Esophagus muscularis mucosa (tissue), 4 donors: ENCODE measurements around the gene ZNF26. TPM values are rescaled to one million over a fixed set of nuclear protein-coding genes. Genes with fewer than 3 reads are reported as not detected.
"Not testable (repeated sequence)": the region's sequence is repeated elsewhere in the genome, so short reads cannot be mapped to it uniquely, and the experiment has no call there.

Experiments used
- DNase-seq: peaks from one replicate; pipeline ENCODE4 v3.0.0-alpha.2; 2017; ENCODE audit errors: extremely low spot score
- H3K27ac ChIP-seq, 4 donors: fragments of 200-600 bp; sonication (generic); replicated peaks in 1 of 4; 1 replicate in 3 of 4; 2 replicates in 1 of 4; pipeline ENCODE4 v1.5.1; 2016 to 2019; ENCODE audit warnings: mild to moderate bottlenecking in 1 of 4
- H3K27me3 ChIP-seq, 4 donors: fragments of 200-600 bp; sonication (generic); one replicate each; pipeline versions ENCODE4 v1.5.1 to v1.6.0; 2016 to 2019
- H3K36me3 ChIP-seq, 4 donors: fragments of 200-600 bp; sonication (generic); one replicate each; pipeline ENCODE4 v1.5.1; 2016 to 2019
- H3K4me1 ChIP-seq, 4 donors: fragments of 200-600 bp; sonication (generic); one replicate each; pipeline ENCODE4 v1.5.1; 2016 to 2019
- H3K4me3 ChIP-seq, 4 donors: fragments of 200-600 bp; sonication (generic); 1 replicate in 2 of 4; 2 replicates in 2 of 4; pipeline ENCODE4 v1.5.1; 2016 to 2019; ENCODE audit warnings: mild to moderate bottlenecking in 4 of 4, moderate library complexity in 1 of 4
- H3K9me3 ChIP-seq, 4 donors: fragments of 200-600 bp; sonication (generic); 1 replicate in 3 of 4; 2 replicates in 1 of 4; pipeline ENCODE4 v1.5.1; 2016 to 2019
- EP300 ChIP-seq: sonication (generic); formaldehyde crosslinking; IDR thresholded peaks from one replicate; pipeline ENCODE4 v1.6.1; 2017; ENCODE audit warnings: antibody characterized with exemption
- POLR2A ChIP-seq: fragments of 450-650 bp; IDR thresholded peaks from one replicate; pipeline ENCODE4 v1.6.1; 2017; ENCODE audit warnings: antibody characterized with exemption, moderate library complexity, mild to moderate bottlenecking, low read depth
- POLR2AphosphoS5 ChIP-seq, 2 donors: sonication (generic); formaldehyde crosslinking; IDR thresholded peaks; one replicate each; pipeline ENCODE4 v1.6.1; 2017; ENCODE audit warnings: antibody characterized with exemption in 2 of 2
- WGBS: methylation state at CpG from one replicate; pipeline ENCODE4 v1.1.5; 2018; 5-methylcytosine and 5-hydroxymethylcytosine counted together
- intact Hi-C: fragments of 100-400 bp; cut with DNase I; formaldehyde crosslinking; loops from one replicate; pipeline ENCODE4 v1.15.1; 2023
- total RNA-seq, 4 donors: library from RNA; depleted of rRNA; stranded (reverse); fragments of >200 nt; gene quantifications; one replicate each; pipeline versions ENCODE4 v1.1.0 to v1.2.1, GENCODE V29; 2016
- TF ChIP-seq, protein P1 (sequence below), 3 experiments: fragments of 200-600 bp in 2 of 3; fragments of 450-650 bp in 1 of 3; sonication (generic) in 2 of 3; IDR thresholded peaks; one replicate each; pipeline ENCODE4 v1.5.1; 2017 to 2019; ENCODE audit warnings: antibody characterized with exemption in 3 of 3, mild to moderate bottlenecking in 2 of 3, moderate library complexity in 1 of 3

The ZNF26 gene, protein sequence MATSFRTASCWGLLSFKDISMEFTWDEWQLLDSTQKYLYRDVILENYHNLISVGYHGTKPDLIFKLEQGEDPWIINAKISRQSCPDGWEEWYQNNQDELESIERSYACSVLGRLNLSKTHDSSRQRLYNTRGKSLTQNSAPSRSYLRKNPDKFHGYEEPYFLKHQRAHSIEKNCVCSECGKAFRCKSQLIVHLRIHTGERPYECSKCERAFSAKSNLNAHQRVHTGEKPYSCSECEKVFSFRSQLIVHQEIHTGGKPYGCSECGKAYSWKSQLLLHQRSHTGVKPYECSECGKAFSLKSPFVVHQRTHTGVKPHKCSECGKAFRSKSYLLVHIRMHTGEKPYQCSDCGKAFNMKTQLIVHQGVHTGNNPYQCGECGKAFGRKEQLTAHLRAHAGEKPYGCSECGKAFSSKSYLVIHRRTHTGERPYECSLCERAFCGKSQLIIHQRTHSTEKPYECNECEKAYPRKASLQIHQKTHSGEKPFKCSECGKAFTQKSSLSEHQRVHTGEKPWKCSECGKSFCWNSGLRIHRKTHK
- 10 to 100 TPM in 2 of 4 donors, 1 to 10 TPM in 2; 9.6 to 15.8 (median 10.9) TPM for total RNA-seq

DNA sequence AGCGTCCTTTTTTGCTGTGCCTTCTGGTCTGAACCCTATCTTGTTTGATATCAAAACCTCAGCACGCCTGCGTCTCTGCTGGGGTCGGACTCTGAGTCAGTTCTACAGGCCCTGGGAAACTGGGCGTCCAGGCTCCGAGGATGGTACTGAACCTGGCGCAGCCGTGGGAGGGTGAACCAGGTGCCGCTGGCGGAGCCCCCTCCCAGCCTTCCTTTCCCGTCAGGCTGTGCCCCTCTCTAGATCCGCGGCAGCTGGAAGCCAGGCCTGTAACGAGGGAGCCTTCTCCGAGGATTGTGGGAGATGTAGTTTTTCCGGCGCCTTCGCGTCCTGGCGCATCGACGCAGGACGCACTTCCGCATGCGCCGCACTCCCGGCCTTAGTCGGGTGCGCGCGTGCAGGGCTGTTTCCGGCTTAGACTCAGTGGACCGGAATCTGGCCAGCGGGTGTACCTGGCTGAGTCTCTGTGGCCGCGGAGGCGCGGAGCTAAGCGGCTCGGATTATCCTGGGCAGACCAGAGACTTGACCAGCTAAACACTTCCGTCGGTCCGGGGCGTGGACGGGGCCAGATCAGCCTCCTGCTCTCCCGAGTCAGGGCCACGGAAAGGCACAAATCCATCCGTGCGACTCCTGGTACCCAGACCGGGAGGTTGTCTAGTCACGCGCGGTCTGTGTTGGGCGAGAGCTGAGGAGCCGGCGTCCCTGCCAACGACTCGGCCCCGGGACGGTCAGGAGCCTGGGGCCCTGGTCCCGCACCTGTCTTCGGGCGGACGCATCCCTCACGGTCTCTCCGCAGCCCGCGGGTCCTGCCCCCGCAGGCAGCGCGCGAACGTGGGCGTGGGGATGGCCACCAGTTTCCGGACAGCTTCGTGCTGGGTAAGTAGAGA is at the start of gene ZNF26:
ZNF26 (plus strand) TSS at position 367 of the 884 bp plus-strand sequence; CDS start at position 841, 474 bp downstream.
- no peaks in the 10 kb centered on the region for H3K27me3 ChIP-seq
- H3K36me3 ChIP-seq: peaks cover 0 to 23% (median 7%) of the 10 kb centered on the region in 4 donors
- intact Hi-C loops: loop anchor here (2.0 kb wide), 2 partner anchors 51 to 93 kb away; partner anchors contain the start of gene ZNF84
- TF ChIP-seq POLR2A (no peak), EP300 (no peak), POLR2AphosphoS5 (IDR thresholded peaks at IDR 0.05) (peak; percentile 90 to 95)
- TF ChIP-seq, protein P1, sequence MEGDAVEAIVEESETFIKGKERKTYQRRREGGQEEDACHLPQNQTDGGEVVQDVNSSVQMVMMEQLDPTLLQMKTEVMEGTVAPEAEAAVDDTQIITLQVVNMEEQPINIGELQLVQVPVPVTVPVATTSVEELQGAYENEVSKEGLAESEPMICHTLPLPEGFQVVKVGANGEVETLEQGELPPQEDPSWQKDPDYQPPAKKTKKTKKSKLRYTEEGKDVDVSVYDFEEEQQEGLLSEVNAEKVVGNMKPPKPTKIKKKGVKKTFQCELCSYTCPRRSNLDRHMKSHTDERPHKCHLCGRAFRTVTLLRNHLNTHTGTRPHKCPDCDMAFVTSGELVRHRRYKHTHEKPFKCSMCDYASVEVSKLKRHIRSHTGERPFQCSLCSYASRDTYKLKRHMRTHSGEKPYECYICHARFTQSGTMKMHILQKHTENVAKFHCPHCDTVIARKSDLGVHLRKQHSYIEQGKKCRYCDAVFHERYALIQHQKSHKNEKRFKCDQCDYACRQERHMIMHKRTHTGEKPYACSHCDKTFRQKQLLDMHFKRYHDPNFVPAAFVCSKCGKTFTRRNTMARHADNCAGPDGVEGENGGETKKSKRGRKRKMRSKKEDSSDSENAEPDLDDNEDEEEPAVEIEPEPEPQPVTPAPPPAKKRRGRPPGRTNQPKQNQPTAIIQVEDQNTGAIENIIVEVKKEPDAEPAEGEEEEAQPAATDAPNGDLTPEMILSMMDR (IDR thresholded peaks at IDR 0.05): no peak
- peak within 1 kb of the TSS; percentile 79 to 92 (median 86) for H3K27ac ChIP-seq
- peak; percentile 96 for DNase-seq
- peak within 1 kb of the TSS; percentile 73 to 96 (median 81) for H3K4me3 ChIP-seq
- H3K9me3 ChIP-seq: peaks cover 0 to 26% (median 20%) of the 10 kb centered on the region in 4 donors
- H3K4me1 ChIP-seq: peaks cover 9 to 23% (median 19%) of the 10 kb centered on the region in 4 donors
- WGBS: under 1% methylated on average over 56 of the region's 76 CpGs

GRCh38 chr12:132936921-132937320 is 49.2 kb upstream of the ZNF26 start:
- H3K4me3 ChIP-seq, intact Hi-C loops, H3K27me3 ChIP-seq, H3K4me1 ChIP-seq, DNase-seq, H3K27ac ChIP-seq: not testable (repeated sequence)
- H3K9me3 ChIP-seq: peaks cover 0 to 64% (median 33%) of the 10 kb centered on the region in 4 donors
- peaks cover 6 to 47% (median 27%) of the 10 kb centered on the region in 4 donors for H3K36me3 ChIP-seq
- WGBS: 98% methylated on average over 8 of the region's 8 CpGs

GRCh38 chr12:132937476-132937875 is 48.7 kb upstream of the ZNF26 start:
- H3K4me3 ChIP-seq: no peak overlapping the region
- no peaks in the 10 kb centered on the region for H3K27me3 ChIP-seq
- H3K9me3 ChIP-seq: peaks cover 0 to 69% (median 34%) of the 10 kb centered on the region in 4 donors
- TF ChIP-seq EP300: no peak
- no peak for TF ChIP-seq POLR2AphosphoS5 (IDR thresholded peaks at IDR 0.05)
- TF ChIP-seq, protein P1 (IDR thresholded peaks at IDR 0.05): no peak
- TF ChIP-seq POLR2A: no peak
- DNase-seq: no peak
- intact Hi-C loops: no loop called here
- 100% methylated on average over 2 of the region's 2 CpGs for WGBS
- no peaks in the 10 kb centered on the region for H3K4me1 ChIP-seq
- H3K36me3 ChIP-seq: peaks cover 10 to 47% (median 30%) of the 10 kb centered on the region in 4 donors
- no peak overlapping the region for H3K27ac ChIP-seq

GRCh38 chr12:132938807-132939206 is 47.4 kb upstream of the ZNF26 start:
- H3K9me3 ChIP-seq: peaks cover 0 to 73% (median 35%) of the 10 kb centered on the region in 4 donors
- DNase-seq, H3K4me3 ChIP-seq, H3K27ac ChIP-seq, H3K27me3 ChIP-seq, H3K4me1 ChIP-seq, intact Hi-C loops: not testable (repeated sequence)
- H3K36me3 ChIP-seq: peaks cover 23 to 49% (median 38%) of the 10 kb centered on the region in 4 donors
- 87% methylated on average over 9 of the region's 25 CpGs for WGBS

DNA sequence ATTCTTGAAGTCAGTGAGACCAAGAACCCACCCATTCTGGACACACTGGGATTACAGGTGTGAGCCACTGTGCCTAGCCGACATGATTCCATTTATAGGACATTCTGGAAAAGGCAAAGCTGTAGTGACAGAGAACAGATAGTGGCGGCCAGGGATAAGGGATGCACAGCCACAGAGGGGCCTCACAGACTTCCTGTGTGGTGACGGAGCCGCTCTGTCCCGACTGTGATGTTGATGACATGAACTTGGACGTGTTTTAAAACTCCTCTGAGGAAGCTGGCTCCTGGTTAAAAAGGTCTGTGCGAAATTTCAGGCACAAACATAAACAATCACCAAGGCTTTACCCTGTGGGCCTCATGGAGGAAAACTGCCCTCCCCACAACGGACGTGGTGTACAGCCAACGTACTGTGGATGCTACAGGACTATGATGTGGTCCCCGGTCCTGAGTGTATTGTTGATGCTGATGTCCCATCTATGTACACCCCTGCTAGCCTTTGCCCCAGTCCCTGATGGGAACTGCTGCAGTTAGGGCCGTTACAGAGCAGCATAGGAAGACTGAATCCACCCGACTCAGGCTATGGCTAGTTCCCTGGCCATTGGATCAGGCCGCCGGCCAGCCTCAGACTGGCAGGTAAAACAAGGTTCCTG is 46.0 kb upstream of the ZNF26 start:
- DNase-seq: no peak
- no peaks in the 10 kb centered on the region for H3K4me1 ChIP-seq
- H3K4me3 ChIP-seq: no peak overlapping the region
- H3K27ac ChIP-seq: no peak overlapping the region
- TF ChIP-seq POLR2A (no peak), EP300 (no peak), POLR2AphosphoS5 (IDR thresholded peaks at IDR 0.05) (no peak)
- TF ChIP-seq, protein P1 (IDR thresholded peaks at IDR 0.05): no peak
- WGBS: 96% methylated on average over 14 of the region's 15 CpGs
- no peaks in the 10 kb centered on the region for H3K27me3 ChIP-seq
- H3K9me3 ChIP-seq: peaks cover 0 to 75% (median 40%) of the 10 kb centered on the region in 4 donors
- peaks cover 31 to 54% (median 50%) of the 10 kb centered on the region in 4 donors for H3K36me3 ChIP-seq
- intact Hi-C loops: no loop called here
